Vagina (tissue), 2 donors: ENCODE results near the gene SERINC5. TPM values are rescaled to one million over a fixed set of nuclear protein-coding genes. Genes with fewer than 3 reads are reported as not detected.
"Not testable (repeated sequence)": the region's sequence is repeated elsewhere in the genome, so short reads cannot be mapped to it uniquely, and the experiment has no call there.

Experiments used
- DNase-seq, 2 donors: peaks; one replicate each; pipeline ENCODE4 v3.0.0-alpha.2; 2017; ENCODE audit errors: extremely low spot score in 2 of 2
- H3K27ac ChIP-seq: fragments of 200-600 bp; sonication (generic); one replicate; pipeline ENCODE4 v1.5.1; 2019
- H3K27me3 ChIP-seq: fragments of 200-600 bp; sonication (generic); one replicate; pipeline ENCODE4 v1.5.1; 2019
- H3K36me3 ChIP-seq, 2 donors: fragments of 200-600 bp; sonication (generic); one replicate each; pipeline ENCODE4 v1.5.1; 2017 to 2019
- H3K4me1 ChIP-seq: fragments of 200-600 bp; sonication (generic); one replicate; pipeline ENCODE4 v1.5.1; 2019
- H3K4me3 ChIP-seq, 2 donors: fragments of 200-600 bp; sonication (generic); 1 replicate in 1 of 2; 2 replicates in 1 of 2; pipeline ENCODE4 v1.5.1; 2016 to 2019
- H3K9me3 ChIP-seq: fragments of 200-600 bp; sonication (generic); one replicate; pipeline ENCODE4 v1.5.1; 2019
- POLR2A ChIP-seq, 2 donors: fragments of 450-650 bp; IDR thresholded peaks; one replicate each; pipeline ENCODE4 v1.6.1; 2017; ENCODE audit warnings: antibody characterized with exemption in 2 of 2, mild to moderate bottlenecking in 2 of 2, moderate library complexity in 2 of 2
- POLR2AphosphoS5 ChIP-seq, 2 donors: sonication (generic); formaldehyde crosslinking; IDR thresholded peaks; one replicate each; pipeline ENCODE4 v1.9.0; 2017; ENCODE audit warnings: antibody characterized with exemption in 2 of 2, mild to moderate bottlenecking in 2 of 2, low read depth in 1 of 2; ENCODE audit not compliant: insufficient read depth in 1 of 2
- intact Hi-C: fragments of 100-400 bp; cut with DNase I; formaldehyde crosslinking; loops from one replicate; pipeline ENCODE4 v1.15.1; 2023
- total RNA-seq: library from RNA; depleted of rRNA; stranded (reverse); fragments of >200 nt; gene quantifications from one replicate; pipeline ENCODE4 v1.2.3, GENCODE V29; 2016
- TF ChIP-seq, protein P1 (sequence below), 3 experiments: fragments of 450-650 bp in 2 of 3; fragments of 200-600 bp in 1 of 3; sonication (generic) in 1 of 3; IDR thresholded peaks; one replicate each; pipeline ENCODE4 v1.5.1; 2017 to 2019; ENCODE audit warnings: antibody characterized with exemption in 3 of 3, mild to moderate bottlenecking in 2 of 3, moderate library complexity in 2 of 3

The SERINC5 gene
- total RNA-seq, 1 donor from 2014 or later, result 35.6 TPM

DNA sequence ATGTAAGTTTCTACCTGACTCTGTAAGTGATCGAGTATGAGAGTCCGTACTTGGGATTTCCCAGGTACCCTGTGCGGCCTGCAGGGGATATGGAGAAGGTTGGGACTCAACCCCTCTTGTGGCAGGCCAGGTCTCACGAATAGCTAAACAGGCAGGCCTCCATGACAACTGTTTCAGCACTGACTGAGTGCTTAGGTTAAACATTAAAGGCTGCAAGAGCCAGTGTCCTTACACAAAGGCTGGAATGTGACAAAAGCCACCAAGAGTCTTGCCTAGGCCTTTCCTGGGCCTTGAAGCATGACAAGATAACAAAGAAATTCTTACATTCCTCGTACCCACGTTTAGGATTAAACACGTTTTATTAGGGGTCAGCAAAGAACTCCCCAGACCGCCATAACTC, 162.1 kb downstream of the SERINC5 start:
- Histone ChIP-seq H3K9me3 (no peaks in the 10 kb centered on the region), H3K27ac (no peak overlapping the region), H3K4me1 (no peaks in the 10 kb centered on the region), H3K36me3 (no peaks in the 10 kb centered on the region), H3K27me3 (no peaks in the 10 kb centered on the region), H3K4me3 (no peak overlapping the region)
- intact Hi-C loops, result loop anchor here (5.0 to 10.0 kb wide), 3 partner anchors 181 to 571 kb away; no protein-coding TSS in a partner anchor
- DNase-seq, result no peak
- TF ChIP-seq, protein P1, sequence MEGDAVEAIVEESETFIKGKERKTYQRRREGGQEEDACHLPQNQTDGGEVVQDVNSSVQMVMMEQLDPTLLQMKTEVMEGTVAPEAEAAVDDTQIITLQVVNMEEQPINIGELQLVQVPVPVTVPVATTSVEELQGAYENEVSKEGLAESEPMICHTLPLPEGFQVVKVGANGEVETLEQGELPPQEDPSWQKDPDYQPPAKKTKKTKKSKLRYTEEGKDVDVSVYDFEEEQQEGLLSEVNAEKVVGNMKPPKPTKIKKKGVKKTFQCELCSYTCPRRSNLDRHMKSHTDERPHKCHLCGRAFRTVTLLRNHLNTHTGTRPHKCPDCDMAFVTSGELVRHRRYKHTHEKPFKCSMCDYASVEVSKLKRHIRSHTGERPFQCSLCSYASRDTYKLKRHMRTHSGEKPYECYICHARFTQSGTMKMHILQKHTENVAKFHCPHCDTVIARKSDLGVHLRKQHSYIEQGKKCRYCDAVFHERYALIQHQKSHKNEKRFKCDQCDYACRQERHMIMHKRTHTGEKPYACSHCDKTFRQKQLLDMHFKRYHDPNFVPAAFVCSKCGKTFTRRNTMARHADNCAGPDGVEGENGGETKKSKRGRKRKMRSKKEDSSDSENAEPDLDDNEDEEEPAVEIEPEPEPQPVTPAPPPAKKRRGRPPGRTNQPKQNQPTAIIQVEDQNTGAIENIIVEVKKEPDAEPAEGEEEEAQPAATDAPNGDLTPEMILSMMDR (IDR thresholded peaks at IDR 0.05), result no peak
- no peak for TF ChIP-seq POLR2AphosphoS5 (IDR thresholded peaks at IDR 0.05; ENCODE audit: insufficient read depth in 1 of 2, low read depth in 1 of 2)
- no peak for TF ChIP-seq POLR2A (IDR thresholded peaks at IDR 0.05)

DNA sequence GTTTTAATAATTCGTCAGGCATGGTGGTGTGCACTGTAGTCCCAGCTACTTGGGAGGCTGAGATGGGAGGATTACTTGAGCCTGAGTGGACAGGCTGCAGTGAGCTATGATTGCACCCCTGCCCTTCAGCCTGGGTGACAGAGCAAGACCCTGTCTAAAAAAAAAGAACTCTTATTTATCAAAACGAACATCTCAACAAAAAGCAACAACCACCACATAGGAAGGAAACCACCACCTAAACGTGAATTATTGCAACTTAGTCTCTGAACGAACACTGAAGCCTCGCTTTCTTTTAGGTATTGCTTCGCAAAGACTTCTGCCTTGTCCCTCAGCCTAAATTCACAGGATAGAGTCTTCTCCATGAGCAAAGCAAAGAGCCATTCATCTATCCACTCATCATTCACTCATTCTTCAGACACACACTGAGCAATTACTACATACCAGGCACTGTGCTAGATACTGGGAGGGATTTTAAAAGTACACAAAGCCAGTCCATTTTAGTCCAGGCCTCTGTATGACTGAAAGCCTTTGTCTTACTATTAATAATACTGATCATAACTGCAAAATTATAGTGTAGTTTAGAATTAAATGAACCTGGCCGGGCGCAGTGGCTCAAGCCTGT, 163.3 kb downstream of the SERINC5 start:
- Histone ChIP-seq H3K27ac (peak overlapping the region; percentile 1), H3K36me3 (no peaks in the 10 kb centered on the region), H3K27me3 (no peaks in the 10 kb centered on the region), H3K4me1 (no peaks in the 10 kb centered on the region), H3K9me3 (no peaks in the 10 kb centered on the region), H3K4me3 (no peak overlapping the region)
- TF ChIP-seq POLR2AphosphoS5 (IDR thresholded peaks at IDR 0.05; ENCODE audit: insufficient read depth in 1 of 2, low read depth in 1 of 2), result no peak
- TF ChIP-seq POLR2A (IDR thresholded peaks at IDR 0.05), result no peak
- TF ChIP-seq, protein P1 (IDR thresholded peaks at IDR 0.05), result no peak
- DNase-seq, result no peak
- intact Hi-C loops, result loop anchor here (5.0 to 10.0 kb wide), 3 partner anchors 182 to 572 kb away; no protein-coding TSS in a partner anchor

DNA sequence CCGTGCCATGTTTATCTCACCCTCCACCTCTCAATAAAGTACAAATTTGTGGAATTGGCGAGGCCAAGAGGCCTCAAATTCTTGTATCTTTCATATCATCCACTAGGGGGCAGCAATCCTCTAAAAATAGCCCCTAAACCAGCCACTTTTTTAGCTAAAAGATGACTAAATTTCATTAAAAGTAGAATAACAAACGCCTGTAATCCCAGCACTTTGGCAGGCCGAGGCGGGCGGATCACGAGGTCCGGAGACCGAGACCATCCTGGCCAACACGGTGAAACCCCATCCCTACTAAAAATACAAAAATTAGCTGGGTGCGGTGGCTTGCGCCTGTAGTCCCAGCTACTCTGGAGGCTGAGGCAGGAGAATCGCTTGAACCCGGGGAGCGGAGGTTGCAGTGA, 164.1 kb downstream of the SERINC5 start:
- H3K4me1 ChIP-seq, H3K9me3 ChIP-seq, H3K27me3 ChIP-seq, DNase-seq, H3K4me3 ChIP-seq, H3K36me3 ChIP-seq: not testable (repeated sequence)
- TF ChIP-seq POLR2AphosphoS5 (IDR thresholded peaks at IDR 0.05; ENCODE audit: insufficient read depth in 1 of 2, low read depth in 1 of 2), result peak; percentile 35 to 36
- TF ChIP-seq, protein P1 (IDR thresholded peaks at IDR 0.05), result peak; percentile 76 to 86 (median 81)
- intact Hi-C loops, result loop anchor here (5.0 to 10.0 kb wide), 3 partner anchors 183 to 573 kb away; no protein-coding TSS in a partner anchor
- H3K27ac ChIP-seq, result peak overlapping the region; percentile 1

DNA sequence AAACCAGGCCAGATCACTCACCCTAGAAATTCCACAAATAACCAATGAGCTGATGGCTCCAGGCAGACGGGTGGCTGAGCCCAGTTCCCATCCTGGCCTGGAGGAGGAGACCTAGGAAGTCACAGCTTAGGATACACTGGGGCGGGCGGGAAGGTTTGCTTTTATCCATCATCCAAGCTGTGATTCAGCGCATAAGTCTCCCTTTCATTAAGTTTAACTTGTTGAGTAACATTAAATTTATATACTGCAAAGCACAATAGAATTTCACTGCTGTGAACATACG, 165.0 kb downstream of the SERINC5 start:
- no peak for TF ChIP-seq POLR2A (IDR thresholded peaks at IDR 0.05)
- TF ChIP-seq, protein P1 (IDR thresholded peaks at IDR 0.05), result no peak
- TF ChIP-seq POLR2AphosphoS5 (IDR thresholded peaks at IDR 0.05; ENCODE audit: insufficient read depth in 1 of 2, low read depth in 1 of 2), result no peak
- no peaks in the 10 kb centered on the region for H3K9me3 ChIP-seq
- no peak for DNase-seq
- no peaks in the 10 kb centered on the region for H3K4me1 ChIP-seq
- intact Hi-C loops, result loop anchor here (5.0 to 10.0 kb wide), 3 partner anchors 184 to 574 kb away; no protein-coding TSS in a partner anchor
- H3K27me3 ChIP-seq, result no peaks in the 10 kb centered on the region
- H3K36me3 ChIP-seq, result no peaks in the 10 kb centered on the region
- no peak overlapping the region for H3K27ac ChIP-seq
- H3K4me3 ChIP-seq, result no peak overlapping the region

DNA sequence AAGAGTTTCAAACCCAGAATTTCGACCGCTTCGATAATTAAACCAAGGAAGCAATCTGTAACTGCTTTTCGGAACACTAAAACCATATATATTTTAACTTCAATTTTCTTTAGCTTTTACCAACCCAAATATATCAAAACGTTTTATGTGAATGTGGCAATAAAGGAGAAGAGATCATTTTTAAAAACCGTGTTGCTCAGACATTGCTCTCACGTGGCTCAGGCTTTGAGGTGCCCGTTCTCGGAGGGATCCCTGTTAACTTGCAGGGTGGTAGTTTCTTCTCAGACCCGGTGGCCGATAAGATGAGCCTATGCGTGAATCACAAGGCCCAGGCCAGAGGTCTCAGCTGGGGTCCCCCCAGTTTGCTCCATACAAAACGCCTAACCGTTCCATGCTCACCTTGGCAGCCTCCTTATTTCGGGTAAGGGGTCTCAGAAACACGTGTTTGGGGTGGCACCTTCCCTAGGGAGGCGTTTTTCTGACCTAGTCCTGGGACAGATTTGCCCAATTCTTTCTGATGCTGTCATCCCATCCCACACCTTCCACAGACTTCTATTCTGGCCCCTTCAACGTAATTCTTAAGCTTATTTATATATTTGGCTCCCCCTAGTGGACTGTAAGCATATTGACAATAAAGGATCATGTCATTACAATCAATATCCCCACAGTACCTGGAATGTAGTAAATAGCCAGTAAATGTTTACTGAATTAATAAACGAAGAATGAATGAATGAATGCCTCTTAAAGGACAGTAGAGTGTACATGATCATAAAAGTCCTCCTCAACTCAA, 172.6 kb downstream of the SERINC5 start:
- Histone ChIP-seq H3K4me1 (peaks cover 6% of the 10 kb centered on the region), H3K27ac (peak overlapping the region; percentile 66), H3K27me3 (no peaks in the 10 kb centered on the region), H3K9me3 (no peaks in the 10 kb centered on the region), H3K36me3 (no peaks in the 10 kb centered on the region), H3K4me3 (peak overlapping the region; percentile 20 to 24)
- intact Hi-C loops, result no loop called here
- DNase-seq, result no peak
- no peak for TF ChIP-seq POLR2AphosphoS5 (IDR thresholded peaks at IDR 0.05; ENCODE audit: insufficient read depth in 1 of 2, low read depth in 1 of 2)
- TF ChIP-seq, protein P1 (IDR thresholded peaks at IDR 0.05), result peak; percentile 28 to 73 (median 53)
- no peak for TF ChIP-seq POLR2A (IDR thresholded peaks at IDR 0.05)
